Mammary epithelial cell (primary cell): ENCODE measurements around the gene GAA.

Experiments
- EZH2 ChIP-seq: IDR thresholded peaks from 2 replicates; pipeline ENCODE4 v1.6.1; 2012; ENCODE audit warnings: low read length, inconsistent platforms, borderline replicate concordance
- TF ChIP-seq, protein P1 (sequence below), 2 donors: IDR thresholded peaks in 1 of 2; conservative IDR thresholded peaks in 1 of 2; 2 replicates each; pipeline ENCODE4 v1.5.1; 2011 to 2012; ENCODE audit warnings: inconsistent platforms in 2 of 2, low read length in 2 of 2, mild to moderate bottlenecking in 2 of 2, control low read depth in 1 of 2, low read depth in 1 of 2; ENCODE audit not compliant: insufficient read depth in 1 of 2; ENCODE audit errors: extremely low read depth in 1 of 2

DNA sequence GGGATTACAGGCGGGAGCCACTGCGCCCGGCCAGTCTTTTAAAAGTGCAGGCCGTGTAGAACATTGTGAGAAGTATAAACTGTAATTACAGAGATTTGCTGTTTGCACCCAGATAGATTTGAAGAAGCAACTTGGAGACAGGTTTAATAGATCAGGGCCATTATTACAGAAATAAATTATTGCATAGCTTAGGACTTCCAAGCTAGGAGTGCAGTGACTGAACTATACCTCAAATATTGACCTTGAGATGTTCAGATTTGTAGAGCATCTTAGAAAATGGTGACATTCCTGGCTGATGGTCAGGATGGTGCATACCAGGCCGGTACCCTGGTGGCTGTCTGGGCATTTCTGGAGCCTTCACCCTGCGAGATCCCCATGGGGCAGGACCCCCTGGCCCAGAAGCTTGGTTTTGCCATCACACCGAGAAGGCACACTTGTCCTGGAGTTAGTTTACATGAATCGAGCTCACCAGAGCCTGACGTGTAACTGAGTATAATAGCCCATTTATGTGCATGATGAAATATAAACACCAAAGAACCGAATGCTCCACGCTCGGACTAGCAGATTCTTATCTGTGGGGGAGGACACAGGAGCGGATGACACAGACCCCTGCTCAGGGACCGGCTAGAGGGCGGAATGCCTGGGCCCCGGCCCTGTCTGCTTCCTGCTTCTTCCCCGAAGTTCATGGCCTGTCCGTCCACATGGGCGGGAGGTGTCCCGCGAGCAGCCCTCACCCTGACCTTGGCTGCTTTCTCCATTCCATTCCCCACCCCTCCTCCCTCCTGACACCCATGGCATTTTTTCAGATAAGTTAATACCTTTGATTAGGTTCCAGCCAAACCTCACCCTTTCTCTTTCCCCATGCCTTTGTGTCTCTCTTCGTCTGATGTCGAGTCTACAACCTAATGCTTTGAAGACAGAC is 32.8 kb upstream of the GAA start:
- TF ChIP-seq, protein P1, sequence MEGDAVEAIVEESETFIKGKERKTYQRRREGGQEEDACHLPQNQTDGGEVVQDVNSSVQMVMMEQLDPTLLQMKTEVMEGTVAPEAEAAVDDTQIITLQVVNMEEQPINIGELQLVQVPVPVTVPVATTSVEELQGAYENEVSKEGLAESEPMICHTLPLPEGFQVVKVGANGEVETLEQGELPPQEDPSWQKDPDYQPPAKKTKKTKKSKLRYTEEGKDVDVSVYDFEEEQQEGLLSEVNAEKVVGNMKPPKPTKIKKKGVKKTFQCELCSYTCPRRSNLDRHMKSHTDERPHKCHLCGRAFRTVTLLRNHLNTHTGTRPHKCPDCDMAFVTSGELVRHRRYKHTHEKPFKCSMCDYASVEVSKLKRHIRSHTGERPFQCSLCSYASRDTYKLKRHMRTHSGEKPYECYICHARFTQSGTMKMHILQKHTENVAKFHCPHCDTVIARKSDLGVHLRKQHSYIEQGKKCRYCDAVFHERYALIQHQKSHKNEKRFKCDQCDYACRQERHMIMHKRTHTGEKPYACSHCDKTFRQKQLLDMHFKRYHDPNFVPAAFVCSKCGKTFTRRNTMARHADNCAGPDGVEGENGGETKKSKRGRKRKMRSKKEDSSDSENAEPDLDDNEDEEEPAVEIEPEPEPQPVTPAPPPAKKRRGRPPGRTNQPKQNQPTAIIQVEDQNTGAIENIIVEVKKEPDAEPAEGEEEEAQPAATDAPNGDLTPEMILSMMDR (conservative IDR thresholded peaks at IDR 0.05 in 1 of 2, IDR thresholded peaks at IDR 0.05 in 1 of 2; ENCODE audit: extremely low read depth in 1 of 2, insufficient read depth in 1 of 2, low read depth in 1 of 2, low read length in 2 of 2), result no peak
- no peak for TF ChIP-seq EZH2
